Measurements from ENCODE around the gene RAB36.
A peak's percentile ranks its signal among the peaks of the same experiment; 100 is the strongest.

The RAB36 gene, protein sequence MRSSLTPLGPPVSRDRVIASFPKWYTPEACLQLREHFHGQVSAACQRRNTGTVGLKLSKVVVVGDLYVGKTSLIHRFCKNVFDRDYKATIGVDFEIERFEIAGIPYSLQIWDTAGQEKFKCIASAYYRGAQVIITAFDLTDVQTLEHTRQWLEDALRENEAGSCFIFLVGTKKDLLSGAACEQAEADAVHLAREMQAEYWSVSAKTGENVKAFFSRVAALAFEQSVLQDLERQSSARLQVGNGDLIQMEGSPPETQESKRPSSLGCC

DNA sequence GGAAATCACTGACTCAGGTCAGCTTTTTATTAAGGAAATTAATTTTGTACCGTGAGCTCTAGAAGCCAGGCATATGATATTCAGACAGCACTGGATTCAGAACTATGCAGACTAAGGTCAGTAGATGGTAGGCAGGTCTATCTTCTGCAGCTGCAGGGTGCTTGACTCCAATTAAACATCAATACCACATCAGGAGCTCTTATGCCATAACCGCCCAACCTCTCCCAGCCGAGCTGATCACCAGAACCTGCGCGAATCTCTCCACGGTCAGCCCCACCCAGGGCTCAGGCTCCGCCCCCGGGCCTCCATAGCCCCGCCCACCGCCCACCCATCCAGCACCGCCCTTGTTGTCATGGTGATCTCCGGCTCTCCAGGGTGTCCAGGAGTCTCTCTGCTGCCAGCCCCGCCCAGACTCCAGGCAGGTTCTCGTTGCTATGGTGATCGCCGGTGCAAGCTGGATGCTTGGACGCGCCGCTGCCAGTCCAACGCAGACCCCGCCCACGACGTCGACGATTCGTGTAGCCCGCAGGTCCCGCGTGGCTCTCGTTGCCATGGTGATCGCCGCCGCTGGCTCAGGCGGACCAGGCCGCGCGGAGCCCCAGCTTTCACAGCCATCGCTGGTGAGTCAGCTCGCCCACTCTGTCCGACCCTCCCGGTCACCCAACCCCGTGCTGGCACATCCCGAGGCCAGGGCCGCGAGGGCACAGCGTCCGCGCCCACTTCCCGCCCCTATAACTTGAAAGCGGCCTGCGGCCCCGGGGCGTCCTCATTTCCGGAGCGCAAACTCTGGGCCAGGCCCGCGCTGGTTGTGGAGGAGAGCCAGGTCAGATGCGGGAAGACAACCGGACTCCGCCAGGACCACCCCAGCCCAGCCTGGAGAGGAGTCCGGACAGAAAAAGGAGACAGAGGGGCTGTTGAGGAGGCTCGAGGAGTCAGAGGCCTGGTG lies at the start of gene RAB36:
RAB36 (plus strand) TSS at position 546 of the 946 bp plus-strand sequence. CDS start 1,140 bp downstream, outside the sequence.
- DNase-seq, result peak; percentile 93

GRCh38 chr22:23095733-23096342 lies 49.4 kb upstream of the RAB36 start:
- no peak for DNase-seq

DNA sequence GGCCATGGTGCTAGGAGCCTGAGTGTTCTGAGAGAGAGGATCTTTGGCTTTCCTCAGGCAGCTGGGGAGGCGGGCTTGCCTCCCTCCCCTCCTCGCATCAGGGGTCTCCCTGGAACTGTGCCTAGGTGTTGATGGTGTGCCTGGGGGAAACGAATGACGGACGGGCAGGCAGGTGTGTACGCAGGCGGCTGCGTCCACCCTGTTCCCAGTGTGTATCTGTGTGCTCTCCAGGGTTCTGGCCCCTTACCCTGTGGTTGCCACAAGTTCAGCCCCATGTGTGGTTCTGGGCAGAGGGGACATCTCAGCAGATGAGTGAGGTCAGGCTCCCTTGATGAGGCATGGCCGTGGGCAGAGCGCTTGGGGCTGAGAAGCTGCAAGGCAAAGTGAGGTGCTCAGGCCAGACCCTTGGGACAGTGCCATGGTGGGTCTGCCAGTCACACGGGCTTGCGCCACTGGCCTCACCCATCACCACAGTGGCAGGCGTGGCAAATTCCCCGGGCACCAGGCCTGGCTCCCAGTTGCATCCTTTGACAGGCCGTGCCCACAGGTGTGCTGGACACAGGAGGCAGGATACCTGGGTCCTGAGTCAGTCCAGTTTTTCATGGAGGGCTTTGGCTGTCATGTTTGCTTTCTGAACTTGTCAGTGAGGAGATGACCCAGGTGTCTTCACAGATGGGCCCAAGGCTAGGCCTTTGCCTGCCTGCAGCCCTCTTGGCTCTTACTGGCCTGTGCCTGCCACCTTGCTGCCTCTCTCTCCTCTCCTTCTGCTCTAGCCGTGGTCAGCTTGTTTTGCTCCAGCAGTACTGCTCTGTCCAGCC lies 47.7 kb upstream of the RAB36 start:
- no peak for DNase-seq

GRCh38 chr22:23098230-23098705 lies 47.0 kb upstream of the RAB36 start:
- DNase-seq, result no peak

- no peak for DNase-seq
Observed at GRCh38 chr22:23098718-23099530, 46.4 kb upstream of the RAB36 start.

- DNase-seq, result no peak
Observed at GRCh38 chr22:23099531-23099804, 45.8 kb upstream of the RAB36 start.

GRCh38 chr22:23100124-23100801 lies 45.0 kb upstream of the RAB36 start:
- no peak for DNase-seq

DNA sequence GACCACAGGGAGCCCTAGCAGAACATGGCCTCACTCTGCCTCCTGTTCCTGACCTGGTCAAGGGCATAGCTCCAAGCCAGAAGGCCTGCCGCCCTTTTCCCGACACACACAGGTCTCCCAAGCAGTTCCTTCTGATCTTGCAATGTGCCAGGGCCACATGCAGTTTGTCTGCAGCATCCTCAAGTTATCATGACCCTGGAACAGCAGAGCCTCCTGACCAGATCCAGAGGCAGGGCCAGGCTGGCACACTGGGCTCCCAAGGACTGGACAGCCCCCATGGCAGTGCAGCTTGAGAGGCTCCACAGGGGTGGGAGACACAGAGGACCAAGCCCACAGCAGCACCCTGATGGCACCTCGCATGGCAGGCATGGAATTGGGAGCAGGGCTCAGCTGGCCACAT lies 43.8 kb upstream of the RAB36 start:
- no peak for DNase-seq

GRCh38 chr22:23102002-23102655 lies 43.1 kb upstream of the RAB36 start:
- no peak for DNase-seq

- DNase-seq, result no peak
Observed at GRCh38 chr22:23102776-23103175, 42.5 kb upstream of the RAB36 start.

DNA sequence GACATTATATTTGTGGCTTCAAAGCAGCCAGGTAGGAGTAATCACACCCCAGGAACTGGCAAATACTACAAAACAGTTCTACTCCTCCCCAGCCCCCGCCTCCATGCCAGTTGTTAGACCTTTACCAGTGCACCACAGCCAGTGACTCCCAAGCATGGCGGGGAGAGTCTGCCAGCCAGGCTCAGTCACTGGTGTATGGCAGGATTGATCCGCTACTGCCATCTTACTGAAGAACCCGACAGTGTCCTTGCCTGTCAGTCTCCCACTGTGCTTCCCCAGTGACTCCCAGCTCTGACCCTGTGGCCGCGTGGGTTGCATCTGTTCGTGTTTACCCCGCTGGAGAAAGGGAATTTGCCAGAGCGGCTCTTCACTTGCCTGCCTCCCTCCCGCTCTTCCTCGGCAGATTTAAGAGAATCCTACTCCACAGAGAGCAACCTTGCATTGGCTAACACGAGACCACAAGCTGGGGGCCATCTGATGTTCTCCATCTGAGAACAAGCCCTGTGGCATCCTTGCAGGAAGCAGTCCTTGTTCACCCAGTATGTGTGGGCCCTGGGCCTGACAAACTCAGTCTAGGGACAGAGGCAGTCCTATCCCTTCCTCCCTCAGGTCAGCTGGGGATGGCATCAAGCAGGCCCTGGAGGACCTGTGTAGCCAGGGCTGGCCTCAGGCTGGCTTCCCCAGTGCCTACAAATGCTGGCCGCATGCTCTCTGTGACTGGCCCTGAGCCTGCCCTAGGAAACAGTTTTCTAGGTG lies 41.9 kb upstream of the RAB36 start:
- no peak for DNase-seq

GRCh38 chr22:23104187-23104971 lies 40.9 kb upstream of the RAB36 start:
- no peak for DNase-seq

GRCh38 chr22:23105304-23105703 lies 40.0 kb upstream of the RAB36 start:
- DNase-seq, result no peak

DNA sequence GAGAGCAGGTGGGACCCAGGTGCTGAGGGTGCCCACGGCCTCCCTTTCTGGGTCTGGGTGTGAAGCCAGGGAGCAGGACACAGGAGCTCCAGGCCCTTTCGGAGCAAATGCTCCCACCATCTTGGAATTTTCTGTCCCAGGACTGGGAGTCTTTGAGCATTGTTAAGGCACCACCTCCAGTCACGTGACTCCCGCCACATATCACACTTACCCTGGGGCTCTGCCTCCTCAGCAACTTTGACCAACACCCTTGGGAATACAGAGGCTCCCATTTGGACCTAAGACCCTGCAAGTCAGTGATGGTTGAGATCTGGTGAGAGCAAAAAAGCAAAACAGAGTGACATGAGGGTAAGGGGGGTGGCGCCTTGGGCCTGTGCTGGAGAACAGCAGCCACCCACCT lies 39.4 kb upstream of the RAB36 start:
- DNase-seq, result no peak

GRCh38 chr22:23106344-23106743 lies 38.9 kb upstream of the RAB36 start:
- no peak for DNase-seq

DNA sequence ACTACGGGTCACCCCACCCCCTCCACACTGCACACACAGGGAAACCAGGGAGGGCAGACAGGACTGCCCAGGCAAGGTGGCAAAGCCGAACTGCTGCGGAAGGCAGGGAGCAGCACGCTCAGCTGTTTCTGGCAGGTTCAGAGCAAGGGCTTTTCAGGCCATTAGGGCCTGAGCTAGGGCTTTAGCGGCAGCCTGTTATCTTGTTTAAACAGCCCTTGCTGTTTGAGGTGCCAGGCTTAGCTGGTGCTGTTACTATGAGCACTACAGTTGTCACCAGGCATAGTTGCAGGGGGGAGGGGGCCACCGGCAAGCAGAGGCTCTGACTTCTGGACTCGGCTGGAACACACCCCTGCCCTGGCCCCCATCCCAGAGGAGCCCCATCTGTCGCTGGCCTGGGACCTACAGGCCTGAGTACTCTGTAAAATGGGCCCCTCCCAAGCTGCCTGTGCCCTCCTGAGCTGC lies 38.3 kb upstream of the RAB36 start:
- no peak for DNase-seq

DNA sequence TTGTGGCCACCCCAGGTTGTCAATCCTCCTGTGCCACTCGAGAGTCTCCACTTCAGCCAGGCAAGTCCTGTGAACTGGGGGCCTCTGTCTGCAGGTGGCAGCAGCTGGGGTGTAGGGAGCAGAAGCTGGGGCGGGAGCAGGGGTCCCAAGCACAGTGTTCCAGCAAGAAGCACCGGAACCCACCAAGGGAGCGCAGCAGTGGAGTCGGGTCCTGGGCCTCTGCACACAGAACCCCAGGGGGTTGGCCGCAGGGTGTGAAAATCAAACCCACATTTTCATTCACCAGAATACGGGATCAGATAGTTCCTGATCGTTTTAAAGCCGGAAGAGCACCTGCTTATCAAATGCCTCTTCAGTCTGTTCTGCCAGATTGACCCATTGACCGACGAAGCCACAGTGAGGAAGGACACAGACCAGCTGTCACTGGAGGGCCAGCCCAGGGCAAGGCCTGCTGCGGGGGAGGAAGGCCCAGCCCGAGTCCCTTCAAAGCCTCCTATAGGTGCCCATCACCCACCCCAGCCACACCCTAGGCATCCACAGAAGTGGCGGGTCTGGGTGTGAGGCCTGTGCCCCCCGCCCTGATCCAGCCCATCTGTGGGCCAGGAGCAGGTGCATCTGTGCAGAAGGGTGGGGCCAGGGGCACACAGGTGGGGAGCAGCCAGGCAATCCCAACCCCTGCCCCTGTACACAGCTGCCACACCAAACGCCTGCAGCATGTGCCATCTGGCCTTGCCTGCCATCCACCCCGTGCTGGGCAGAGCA lies 37.6 kb upstream of the RAB36 start:
- no peak for DNase-seq

All from activated CD4-positive, alpha-beta T cell treated with anti-CD3 and anti-CD28 coated beads, Interleukin-10, Interleukin-2, amounts not matched to agents 100 ng/mL and 50 ng/mL, durations not matched to agents 16 hours and 8 hours (primary cell).